Adipose tissue (tissue), 3 donors: ENCODE data around the gene ALDH2. TPM values are rescaled to one million over a fixed set of nuclear protein-coding genes. Genes with fewer than 3 reads are reported as not detected.
"Not testable (repeated sequence)": the region's sequence is repeated elsewhere in the genome, so short reads cannot be mapped to it uniquely, and the experiment has no call there.

Experiments used
- H3K27ac ChIP-seq: one replicate; pipeline ENCODE4 v1.5.1; 2013; ENCODE audit warnings: low read depth, low read length
- WGBS, 3 donors: extraction: QIAGEN DNeasy Blood & Tissue Kit; methylation state at CpG; one replicate each; pipeline ENCODE4 v1.1.7; 2013; 5-methylcytosine and 5-hydroxymethylcytosine counted together
- polyA plus RNA-seq, 3 donors: library from polyadenylated mRNA; stranded (reverse); fragments of 200-250 nt; gene quantifications; one replicate each; pipeline ENCODE4 v1.2.3, GENCODE V29; 2013
- donor health status: healthy with polysubstance abuse.
- donor health status: Bipolar disorder and iron deficiency.
- donor health status: healthy.

ALDH2 gene
- 100 to 1,000 TPM in 2 of 3 donors, 10 to 100 TPM in 1; 69.4 to 600 (median 203) TPM for polyA plus RNA-seq

- 0 to 1% (median 1%) methylated on average over 70 to 73 of the region's 73 CpGs for WGBS, 3 donors
Measured at GRCh38 chr12:111766608-111767361, at the start of gene ALDH2. Gene ALDH2 (plus strand): TSS chr12:111766933. CDS start chr12:111766983, 50 bp downstream.

DNA sequence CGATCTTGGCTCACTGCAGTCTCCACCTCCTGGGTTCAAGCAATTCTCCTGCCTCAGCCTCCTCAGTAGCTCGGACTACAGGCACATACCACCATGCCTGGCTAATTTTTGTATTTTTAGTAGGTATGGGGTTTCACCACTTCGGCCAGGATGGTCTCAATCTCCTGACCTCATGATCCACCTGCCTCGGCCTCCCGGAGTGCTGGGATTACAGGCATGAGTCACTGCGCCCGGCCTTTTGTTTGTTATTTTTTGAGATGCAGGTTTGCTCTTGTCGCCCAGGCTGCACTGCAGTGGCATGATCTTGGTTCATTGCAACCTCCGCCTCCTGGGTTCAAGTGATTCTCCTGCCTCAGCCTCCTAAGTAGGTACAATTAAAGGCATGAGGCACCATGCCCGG lies 47.4 kb upstream of the ALDH2 start:
- not testable (repeated sequence) for H3K27ac ChIP-seq
- 94 to 96% (median 95%) methylated on average over 10 of the region's 10 CpGs for WGBS, 3 donors

More at GRCh38 chr12:111766608-111767361, at the start of gene ALDH2:
- no peak within 1 kb of the TSS for H3K27ac ChIP-seq

DNA sequence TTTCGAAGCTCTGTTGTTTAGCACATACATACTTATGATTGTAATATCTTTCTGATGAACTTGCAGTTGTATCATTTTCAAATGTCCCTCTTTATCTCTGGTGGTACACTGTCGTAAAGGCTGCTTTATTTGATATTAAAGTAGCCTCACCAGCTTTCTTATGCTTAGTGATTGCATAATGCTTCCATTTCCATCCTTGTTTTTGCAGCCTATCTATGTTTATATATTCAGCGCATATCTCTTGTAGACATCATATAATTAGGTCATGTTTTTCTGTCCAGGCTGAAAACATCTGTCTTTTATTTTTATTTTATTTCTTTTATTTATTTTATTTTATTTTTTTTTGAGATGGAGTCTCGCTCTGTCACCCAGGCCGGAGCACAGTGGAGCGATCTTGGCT lies 46.3 kb upstream of the ALDH2 start:
- WGBS, 3 donors, result 97 to 98% (median 98%) methylated on average over 6 of the region's 6 CpGs
- H3K27ac ChIP-seq, result no peak overlapping the region

DNA sequence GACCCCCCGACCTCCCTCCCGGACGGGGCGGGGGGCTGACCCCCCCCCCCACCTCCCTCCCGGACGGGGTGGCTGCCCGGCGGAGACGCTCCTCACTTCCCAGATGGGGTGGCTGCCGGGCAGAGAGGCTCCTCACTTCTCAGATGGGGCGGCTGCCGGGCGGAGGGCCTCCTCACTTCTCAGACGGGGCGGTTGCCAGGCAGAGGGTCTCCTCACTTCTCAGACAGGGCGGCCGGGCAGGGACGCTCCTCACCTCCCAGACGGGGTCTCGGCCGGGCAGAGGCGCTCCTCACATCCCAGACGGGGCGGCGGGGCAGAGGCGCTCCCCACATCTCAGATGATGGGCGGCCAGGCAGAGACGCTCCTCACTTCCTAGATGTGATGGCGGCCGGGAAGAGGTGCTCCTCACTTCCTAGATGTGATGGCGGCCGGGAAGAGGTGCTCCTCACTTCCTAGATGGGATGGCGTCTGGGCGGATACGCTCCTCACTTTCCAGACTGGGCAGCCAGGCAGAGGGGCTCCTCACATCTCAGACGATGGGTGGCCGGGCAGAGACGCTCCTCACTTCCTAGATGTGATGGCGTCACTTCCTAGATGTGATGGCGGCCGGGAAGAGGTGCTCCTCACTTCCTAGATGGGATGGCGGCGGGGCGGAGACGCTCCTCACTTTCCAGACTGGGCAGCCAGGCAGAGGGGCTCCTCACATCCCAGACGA lies 42.9 kb upstream of the ALDH2 start:
- 96 to 97% (median 97%) methylated on average over 25 to 45 of the region's 46 CpGs for WGBS, 3 donors
- H3K27ac ChIP-seq, result not testable (repeated sequence)

- no peak overlapping the region for H3K27ac ChIP-seq
- WGBS, 3 donors, result 100% methylated on average over 2 of the region's 2 CpGs
Measured at GRCh38 chr12:111728795-111729194, 37.9 kb upstream of the ALDH2 start.

- no peak overlapping the region for H3K27ac ChIP-seq
- 92 to 93% (median 92%) methylated on average over 9 of the region's 9 CpGs for WGBS, 3 donors
Measured at GRCh38 chr12:111730420-111730819, 36.3 kb upstream of the ALDH2 start.

GRCh38 chr12:111732786-111733185 lies 33.9 kb upstream of the ALDH2 start:
- 90 to 92% (median 90%) methylated on average over 4 of the region's 4 CpGs for WGBS, 3 donors
- no peak overlapping the region for H3K27ac ChIP-seq

DNA sequence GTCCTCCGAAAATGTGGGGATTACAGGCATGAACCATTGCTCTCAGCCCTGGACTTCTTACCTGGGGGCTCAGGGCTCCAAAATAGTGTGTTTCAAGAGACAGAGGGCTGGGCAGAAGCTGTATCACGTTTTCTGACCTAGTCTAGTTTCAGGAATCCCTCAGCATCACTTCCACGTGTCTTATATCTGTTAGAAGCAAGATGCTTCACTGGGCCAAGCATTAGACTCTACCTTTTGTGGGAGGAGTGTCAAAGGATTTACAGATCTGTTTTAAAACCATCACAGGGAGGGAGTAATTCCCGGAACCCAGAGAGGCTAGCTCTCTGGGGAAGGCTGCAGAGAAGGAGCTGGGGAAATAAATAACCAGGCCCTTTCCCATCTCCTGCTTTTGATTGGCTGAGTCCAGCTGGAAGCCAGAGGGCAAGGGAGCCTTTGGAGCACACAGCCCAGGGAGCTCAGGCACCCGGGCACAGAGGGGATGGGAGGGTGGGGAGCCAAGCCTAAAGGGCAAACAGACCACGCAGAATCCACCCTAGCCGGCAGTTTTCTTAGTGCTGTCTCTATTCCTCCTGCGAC lies 33.3 kb upstream of the ALDH2 start:
- 87 to 91% (median 88%) methylated on average over 8 of the region's 8 CpGs for WGBS, 3 donors
- no peak overlapping the region for H3K27ac ChIP-seq

- not testable (repeated sequence) for H3K27ac ChIP-seq
- 94 to 96% (median 95%) methylated on average over 9 of the region's 9 CpGs for WGBS, 3 donors
Measured at GRCh38 chr12:111739524-111739923, 27.2 kb upstream of the ALDH2 start.

- WGBS, 3 donors, result 13 to 29% (median 28%) methylated on average over 4 of the region's 4 CpGs
- no peak overlapping the region for H3K27ac ChIP-seq
Measured at GRCh38 chr12:111741235-111741812, 25.4 kb upstream of the ALDH2 start.

- H3K27ac ChIP-seq, result no peak overlapping the region
- 67 to 92% (median 89%) methylated on average over 4 of the region's 4 CpGs for WGBS, 3 donors
Measured at GRCh38 chr12:111745211-111745610, 21.5 kb upstream of the ALDH2 start.

GRCh38 chr12:111747333-111747732 lies 19.4 kb upstream of the ALDH2 start:
- WGBS, 3 donors, result 80 to 87% (median 82%) methylated on average over 9 of the region's 9 CpGs
- no peak overlapping the region for H3K27ac ChIP-seq

GRCh38 chr12:111748151-111748672 lies 18.5 kb upstream of the ALDH2 start:
- H3K27ac ChIP-seq, result no peak overlapping the region
- 65 to 78% (median 68%) methylated on average over 8 of the region's 8 CpGs for WGBS, 3 donors

GRCh38 chr12:111748867-111749266 lies 17.9 kb upstream of the ALDH2 start:
- 87 to 91% (median 88%) methylated on average over 7 of the region's 7 CpGs for WGBS, 3 donors
- H3K27ac ChIP-seq, result no peak overlapping the region

- H3K27ac ChIP-seq, result no peak overlapping the region
- 60 to 91% (median 87%) methylated on average over 4 of the region's 4 CpGs for WGBS, 3 donors
Measured at GRCh38 chr12:111749391-111749790, 17.3 kb upstream of the ALDH2 start.

DNA sequence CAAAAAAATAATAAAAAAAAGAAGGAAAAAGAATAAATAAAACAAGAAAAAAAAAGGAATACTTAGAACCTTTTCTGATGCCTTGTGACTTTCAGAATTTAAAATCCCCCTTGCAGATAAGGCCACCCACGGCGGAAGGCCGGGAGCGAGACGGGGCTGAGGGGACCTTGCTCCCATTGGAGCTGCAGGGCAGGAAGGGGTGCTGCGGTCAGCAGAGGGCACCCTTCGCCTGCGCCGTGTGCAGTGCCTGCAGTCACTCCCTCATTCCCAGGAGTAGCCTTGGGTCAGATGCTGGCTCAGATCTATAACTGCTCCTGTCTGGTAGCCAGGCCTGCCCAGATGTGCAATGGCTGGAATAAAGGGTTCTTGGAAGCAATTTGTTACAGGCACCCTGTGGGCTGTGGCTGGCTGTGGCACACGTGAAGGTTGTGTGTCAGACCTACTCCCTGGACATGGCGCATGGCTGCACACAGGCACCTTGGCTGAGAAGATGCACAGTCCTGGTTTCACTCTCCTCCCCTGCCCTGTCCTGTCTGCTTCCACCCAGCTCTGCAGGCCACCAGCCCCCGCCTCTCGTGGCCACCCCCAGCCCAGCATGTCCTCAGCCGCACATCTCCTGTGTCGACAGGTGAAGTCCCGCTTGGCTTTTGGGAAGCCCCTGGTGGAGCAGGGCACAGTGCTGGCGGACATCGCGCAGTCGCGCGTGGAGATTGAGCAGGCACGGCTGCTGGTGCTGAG lies 13.4 kb upstream of the ALDH2 start:
- 58 to 70% (median 67%) methylated on average over 23 of the region's 23 CpGs for WGBS, 3 donors
- no peak overlapping the region for H3K27ac ChIP-seq

DNA sequence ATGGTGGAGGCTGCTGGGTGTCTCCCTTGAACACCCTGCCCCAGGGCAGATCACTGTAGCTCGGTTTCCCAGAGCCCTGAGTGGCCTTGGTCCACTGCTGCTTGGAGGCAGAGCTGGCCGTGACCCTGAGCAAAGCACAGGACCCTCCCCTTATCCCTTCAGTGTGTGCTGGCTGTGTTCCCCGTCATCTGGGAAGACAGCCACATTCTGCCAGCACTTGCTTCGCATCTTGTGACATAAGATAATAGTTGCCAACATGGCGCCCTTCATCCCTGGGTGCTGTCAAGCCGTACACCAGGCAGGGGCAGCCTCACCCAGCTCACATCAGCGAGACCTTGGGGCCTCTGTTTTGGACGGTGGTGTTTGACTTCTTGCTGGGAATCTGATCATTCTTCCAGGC lies 12.1 kb upstream of the ALDH2 start:
- WGBS, 3 donors, result 49 to 86% (median 82%) methylated on average over 8 of the region's 8 CpGs
- no peak overlapping the region for H3K27ac ChIP-seq

DNA sequence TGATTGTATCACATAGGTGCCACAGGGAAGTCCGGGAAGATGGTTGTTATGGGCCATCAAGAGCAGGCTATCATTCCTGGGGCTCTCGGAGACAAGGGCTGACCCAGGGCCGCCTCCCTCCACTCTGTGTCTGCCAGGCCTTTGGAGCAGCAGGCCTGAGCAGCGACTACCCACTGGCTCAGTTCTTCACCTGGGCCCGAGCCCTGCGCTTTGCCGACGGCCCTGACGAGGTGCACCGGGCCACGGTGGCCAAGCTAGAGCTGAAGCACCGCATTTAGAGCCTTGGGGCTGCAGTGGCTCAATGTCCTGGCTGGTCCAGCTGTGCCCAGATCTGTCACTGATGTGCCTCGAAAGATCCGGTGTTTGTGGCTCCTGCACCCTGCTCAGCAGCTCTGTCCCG lies 10.5 kb upstream of the ALDH2 start:
- WGBS, 3 donors, result 88 to 95% (median 94%) methylated on average over 14 to 15 of the region's 15 CpGs
- no peak overlapping the region for H3K27ac ChIP-seq
